Duodenal mucosa (tissue), 2 donors: ENCODE measurements around the gene MEIS2.

Source experiments
- H3K27ac ChIP-seq: one replicate; pipeline ENCODE4 v1.7.0; 2013; ENCODE audit warnings: low read depth, low read length
- H3K27me3 ChIP-seq, 2 donors: one replicate each; pipeline ENCODE4 v1.7.0; 2013; ENCODE audit warnings: low read length in 2 of 2, control low read depth in 1 of 2; ENCODE audit not compliant: insufficient read depth in 2 of 2, control insufficient read depth in 1 of 2
- H3K36me3 ChIP-seq, 2 donors: one replicate each; pipeline ENCODE4 v1.7.0; 2013; ENCODE audit warnings: low read length in 2 of 2, control low read depth in 1 of 2; ENCODE audit not compliant: insufficient read depth in 2 of 2, control insufficient read depth in 1 of 2
- H3K4me1 ChIP-seq, 2 donors: one replicate each; pipeline ENCODE4 v1.7.0; 2013; ENCODE audit warnings: low read length in 2 of 2, control low read depth in 1 of 2; ENCODE audit not compliant: insufficient read depth in 2 of 2, control insufficient read depth in 1 of 2
- H3K4me3 ChIP-seq, 2 donors: one replicate each; pipeline ENCODE4 v1.7.0; 2013; ENCODE audit warnings: low read length in 2 of 2, low read depth in 1 of 2
- H3K9ac ChIP-seq, 2 donors: one replicate each; pipeline ENCODE4 v1.7.0; 2013; ENCODE audit warnings: low read length in 2 of 2, low read depth in 1 of 2
- H3K9me3 ChIP-seq, 2 donors: one replicate each; pipeline ENCODE4 v1.7.0; 2013; ENCODE audit warnings: low read length in 2 of 2, control low read depth in 1 of 2; ENCODE audit not compliant: control insufficient read depth in 1 of 2

The MEIS2 gene

GRCh38 chr15:37106490-37107001 is 6.2 kb upstream of the MEIS2 start:
- Histone ChIP-seq H3K9ac (peak overlapping the region in 1 of 2 donors; percentile 16), H3K27me3 (peaks cover 9 to 21% of the 10 kb centered on the region in 2 donors), H3K4me3 (peak overlapping the region in 1 of 2 donors; percentile 38), H3K9me3 (no peaks in the 10 kb centered on the region), H3K36me3 (no peaks in the 10 kb centered on the region), H3K4me1 (peaks cover 3 to 14% of the 10 kb centered on the region in 2 donors), H3K27ac (no peak overlapping the region)

GRCh38 chr15:37105889-37106288 is 5.5 kb upstream of the MEIS2 start:
- H3K36me3 ChIP-seq = no peaks in the 10 kb centered on the region
- no peak overlapping the region for H3K27ac ChIP-seq
- no peaks in the 10 kb centered on the region for H3K9me3 ChIP-seq
- H3K4me1 ChIP-seq = peaks cover under 1 to 9% of the 10 kb centered on the region in 2 donors
- peaks cover 7 to 21% of the 10 kb centered on the region in 2 donors for H3K27me3 ChIP-seq
- no peak overlapping the region for H3K9ac ChIP-seq
- no peak overlapping the region for H3K4me3 ChIP-seq

- Histone ChIP-seq H3K27ac (no peak overlapping the region), H3K9me3 (no peaks in the 10 kb centered on the region), H3K9ac (no peak overlapping the region), H3K36me3 (no peaks in the 10 kb centered on the region), H3K27me3 (peaks cover 6 to 13% of the 10 kb centered on the region in 2 donors), H3K4me3 (no peak overlapping the region), H3K4me1 (peaks cover 0 to 8% of the 10 kb centered on the region in 2 donors)
Observed at GRCh38 chr15:37105029-37105428, 4.7 kb upstream of the MEIS2 start.

GRCh38 chr15:37104424-37104981 is 4.2 kb upstream of the MEIS2 start:
- no peak overlapping the region for H3K9ac ChIP-seq
- H3K36me3 ChIP-seq = no peaks in the 10 kb centered on the region
- peaks cover 6 to 13% of the 10 kb centered on the region in 2 donors for H3K27me3 ChIP-seq
- H3K27ac ChIP-seq = no peak overlapping the region
- no peak overlapping the region for H3K4me3 ChIP-seq
- no peaks in the 10 kb centered on the region for H3K9me3 ChIP-seq
- peaks cover 0 to 8% of the 10 kb centered on the region in 2 donors for H3K4me1 ChIP-seq

GRCh38 chr15:37103475-37104423 is 3.4 kb upstream of the MEIS2 start:
- Histone ChIP-seq H3K27ac (no peak overlapping the region), H3K4me1 (peaks cover 0 to 8% of the 10 kb centered on the region in 2 donors), H3K36me3 (no peaks in the 10 kb centered on the region), H3K9me3 (no peaks in the 10 kb centered on the region), H3K9ac (no peak overlapping the region), H3K27me3 (peaks cover 6 to 13% of the 10 kb centered on the region in 2 donors), H3K4me3 (no peak overlapping the region)

GRCh38 chr15:37103163-37103435 is 2.8 kb upstream of the MEIS2 start:
- H3K4me1 ChIP-seq = peaks cover 0 to 8% of the 10 kb centered on the region in 2 donors
- H3K4me3 ChIP-seq = peak overlapping the region in 1 of 2 donors; percentile 90
- H3K27ac ChIP-seq = no peak overlapping the region
- no peaks in the 10 kb centered on the region for H3K9me3 ChIP-seq
- no peaks in the 10 kb centered on the region for H3K36me3 ChIP-seq
- H3K27me3 ChIP-seq = peaks cover 3 to 6% of the 10 kb centered on the region in 2 donors
- H3K9ac ChIP-seq = peak overlapping the region in 1 of 2 donors; percentile 64

GRCh38 chr15:37102305-37103162 is 2.2 kb upstream of the MEIS2 start:
- Histone ChIP-seq H3K4me1 (peaks cover 0 to 8% of the 10 kb centered on the region in 2 donors), H3K27me3 (peaks cover 3 to 6% of the 10 kb centered on the region in 2 donors), H3K27ac (no peak overlapping the region)

GRCh38 chr15:37101980-37102304 is 1.6 kb upstream of the MEIS2 start:
- Histone ChIP-seq H3K27me3 (peaks cover 3 to 6% of the 10 kb centered on the region in 2 donors), H3K9ac (peak overlapping the region; percentile 77 to 92), H3K4me3 (peak overlapping the region; percentile 89 to 90)

More at GRCh38 chr15:37102305-37103162, 2.2 kb upstream of the MEIS2 start:
- peak overlapping the region; percentile 59 to 64 for H3K9ac ChIP-seq
- H3K36me3 ChIP-seq = no peaks in the 10 kb centered on the region
- no peaks in the 10 kb centered on the region for H3K9me3 ChIP-seq
- peak overlapping the region; percentile 89 to 90 for H3K4me3 ChIP-seq

GRCh38 chr15:37100966-37101215 is 542 bp upstream of the MEIS2 start:
- Histone ChIP-seq H3K4me1 (peaks cover 0 to 8% of the 10 kb centered on the region in 2 donors), H3K4me3 (peak overlapping the region; percentile 89 to 90), H3K9ac (peak overlapping the region; percentile 77 to 92), H3K9me3 (no peaks in the 10 kb centered on the region), H3K27ac (peak overlapping the region; percentile 83), H3K36me3 (no peaks in the 10 kb centered on the region), H3K27me3 (peaks cover 1 to 6% of the 10 kb centered on the region in 2 donors)

More at GRCh38 chr15:37101980-37102304, 1.6 kb upstream of the MEIS2 start:
- Histone ChIP-seq H3K36me3 (no peaks in the 10 kb centered on the region), H3K4me1 (peaks cover 0 to 8% of the 10 kb centered on the region in 2 donors), H3K9me3 (no peaks in the 10 kb centered on the region), H3K27ac (peak overlapping the region; percentile 83)
